DMS114 treated with DMSO at 0.1 percent for 48 hours (cell line): ENCODE results near the gene TEX264.

Experiments
- DNase-seq: peaks from one replicate; lab custom pipeline; 2025; ENCODE audit not compliant: unreplicated experiment; lab: John Stamatoyannopoulos, UW

Gene TEX264

DNA sequence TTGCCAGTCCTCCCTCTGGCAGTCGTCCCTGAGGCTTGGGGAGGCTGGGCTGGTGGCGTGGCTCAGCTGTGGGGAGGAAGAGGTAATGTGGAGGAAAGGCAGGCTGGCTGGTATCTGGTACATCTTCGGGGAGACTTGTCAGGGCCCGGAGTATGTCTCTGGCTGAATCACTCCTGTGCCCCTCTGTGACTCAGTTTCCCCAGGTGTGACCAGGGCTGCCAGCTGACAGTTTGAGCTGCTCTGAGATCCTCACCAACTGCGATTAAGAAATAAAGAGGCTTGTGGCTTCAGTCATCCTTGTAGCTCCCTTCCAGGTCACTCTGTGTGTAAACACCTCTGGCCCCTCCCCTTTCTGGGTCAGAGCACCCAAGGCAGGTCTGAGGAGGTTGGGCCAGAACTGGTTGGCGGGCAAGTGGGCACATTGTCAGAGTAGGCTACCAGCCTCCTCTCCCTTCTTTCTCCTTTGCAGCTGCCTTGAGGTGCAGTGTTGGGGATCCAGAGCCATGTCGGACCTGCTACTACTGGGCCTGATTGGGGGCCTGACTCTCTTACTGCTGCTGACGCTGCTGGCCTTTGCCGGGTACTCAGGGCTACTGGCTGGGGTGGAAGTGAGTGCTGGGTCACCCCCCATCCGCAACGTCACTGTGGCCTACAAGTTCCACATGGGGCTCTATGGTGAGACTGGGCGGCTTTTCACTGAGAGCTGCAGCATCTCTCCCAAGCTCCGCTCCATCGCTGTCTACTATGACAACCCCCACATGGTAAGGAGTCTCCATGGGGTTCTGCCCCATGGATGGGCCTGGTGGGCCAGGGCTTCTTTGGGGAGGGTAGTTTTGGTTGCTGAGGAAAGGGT lies 3.0 kb downstream of the TEX264 start:
- no peak for DNase-seq

DNA sequence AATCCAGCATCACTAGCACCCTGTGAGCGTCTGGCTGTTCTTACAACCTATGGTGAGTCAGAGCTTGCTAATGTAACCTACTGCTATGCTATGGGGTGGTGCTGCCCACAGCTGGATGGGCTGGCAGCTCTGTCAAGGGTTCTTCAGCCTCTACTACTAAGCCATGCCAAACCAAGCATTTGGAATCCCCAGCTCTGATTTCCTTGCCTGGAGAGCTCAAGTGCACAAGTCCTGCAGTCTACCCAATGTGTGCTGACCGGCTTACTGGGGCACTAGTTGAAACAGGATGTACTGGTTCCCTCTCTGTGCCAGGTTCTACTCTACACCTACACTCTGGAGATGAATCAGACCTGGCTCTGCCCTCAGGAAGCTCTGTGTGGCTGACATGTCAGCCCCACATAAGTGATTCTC lies 4.2 kb downstream of the TEX264 start:
- DNase-seq, result no peak

DNA sequence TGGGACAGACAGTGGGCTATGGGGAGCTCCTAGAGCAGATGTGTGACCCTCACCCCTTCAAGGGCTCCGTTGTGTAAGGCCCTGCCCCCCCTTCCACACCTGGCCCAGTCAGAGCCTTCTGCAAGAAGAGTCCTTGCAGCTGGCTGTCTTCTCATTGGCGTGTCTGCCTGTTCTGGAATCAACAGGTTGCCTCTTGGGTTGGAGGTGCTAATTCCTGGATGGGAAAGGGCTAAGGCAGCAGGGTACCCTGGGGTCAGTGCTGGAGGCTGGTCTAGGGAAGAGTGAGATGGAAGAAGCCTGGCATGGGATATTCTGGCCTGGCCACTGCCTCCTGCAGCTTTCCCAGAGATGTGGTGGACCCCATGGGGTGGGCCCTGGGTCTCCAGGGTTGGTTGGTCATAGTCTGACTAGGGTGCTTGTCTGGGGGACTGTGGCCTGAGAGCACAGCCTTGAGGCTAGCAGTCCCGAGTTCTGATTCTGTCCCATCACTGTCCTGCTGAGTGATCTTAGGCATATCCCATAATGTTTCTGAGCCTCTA lies 5.1 kb downstream of the TEX264 start:
- DNase-seq, result no peak

DNA sequence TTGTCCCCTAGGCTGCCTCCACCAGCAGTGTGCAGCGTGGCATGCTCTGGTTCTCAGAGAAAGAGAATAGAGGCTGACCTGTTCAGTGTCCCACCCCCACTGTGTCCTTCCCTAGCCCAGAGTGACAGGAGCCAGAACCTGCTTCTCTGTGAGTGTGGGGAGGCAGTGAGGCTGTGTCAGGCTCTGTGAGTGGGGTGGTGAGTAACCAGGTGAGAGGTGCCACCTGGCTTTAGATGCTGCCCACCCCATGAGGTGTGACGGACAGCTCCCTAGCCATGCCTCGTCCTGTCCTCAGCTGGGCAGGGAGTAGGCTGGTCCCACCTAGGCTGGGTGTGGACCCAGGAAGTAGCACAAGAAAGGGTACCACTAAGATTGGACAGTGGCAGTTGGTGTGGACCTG lies 6.3 kb downstream of the TEX264 start:
- no peak for DNase-seq

DNA sequence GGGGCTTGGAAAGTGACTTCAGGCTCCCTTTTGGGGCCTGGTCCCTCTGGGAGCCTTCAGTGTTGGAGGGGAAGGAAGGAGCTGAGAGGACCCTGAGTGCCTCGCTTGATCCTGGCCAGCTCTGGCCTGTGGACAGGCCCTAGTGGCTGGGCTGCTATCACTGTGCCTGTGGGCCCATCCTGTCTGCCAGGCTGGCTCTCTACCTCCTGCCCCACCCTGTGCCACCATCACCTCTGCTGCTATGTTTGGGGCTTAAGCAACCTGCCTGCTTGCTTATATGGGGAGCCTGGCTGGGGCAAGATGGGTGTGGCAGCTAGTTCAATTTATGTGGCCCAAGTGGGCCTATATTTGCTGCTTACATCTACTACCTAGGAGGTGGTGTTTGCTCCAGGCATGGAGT lies 7.1 kb downstream of the TEX264 start:
- no peak for DNase-seq

DNA sequence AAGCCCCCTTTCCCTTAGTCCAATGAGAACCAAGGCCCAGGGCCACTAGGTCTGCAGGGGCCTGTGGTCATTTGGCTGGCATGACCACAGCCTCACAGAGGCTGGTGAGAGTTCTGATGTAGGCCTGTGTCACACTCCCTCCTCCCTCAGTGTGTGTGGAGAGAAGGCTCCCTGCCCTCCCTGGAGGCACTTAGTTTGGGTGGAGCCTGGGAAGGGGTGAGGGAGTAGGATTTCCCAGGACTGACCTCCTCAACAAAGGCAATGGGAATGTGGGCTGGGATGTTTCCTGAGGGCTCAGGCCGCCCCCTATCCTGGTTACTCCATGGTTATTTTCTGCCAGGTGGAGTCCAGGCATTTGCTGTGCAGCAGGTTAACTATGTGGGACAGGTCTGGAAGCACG lies 7.6 kb downstream of the TEX264 start:
- no peak for DNase-seq

DNA sequence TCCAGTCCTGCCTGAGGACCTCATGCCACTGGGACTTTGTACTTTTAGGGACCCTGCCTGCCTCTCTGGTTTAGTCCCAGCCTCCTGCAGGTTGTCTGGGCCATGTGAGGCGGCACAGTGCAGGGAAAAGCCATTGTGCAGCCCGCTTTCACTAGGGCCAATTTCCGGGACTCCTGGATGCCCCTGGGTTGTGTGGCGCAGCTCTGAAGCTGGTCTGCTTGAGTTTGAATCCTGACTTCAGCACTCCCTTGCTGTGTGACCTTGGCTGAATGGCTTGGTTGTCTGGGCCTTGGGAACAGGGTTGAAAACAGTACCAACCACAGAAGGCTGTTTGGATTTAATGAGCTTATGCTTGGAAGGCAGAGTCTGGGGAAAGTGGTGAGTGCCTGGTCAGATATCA lies 8.3 kb downstream of the TEX264 start:
- no peak for DNase-seq

DNA sequence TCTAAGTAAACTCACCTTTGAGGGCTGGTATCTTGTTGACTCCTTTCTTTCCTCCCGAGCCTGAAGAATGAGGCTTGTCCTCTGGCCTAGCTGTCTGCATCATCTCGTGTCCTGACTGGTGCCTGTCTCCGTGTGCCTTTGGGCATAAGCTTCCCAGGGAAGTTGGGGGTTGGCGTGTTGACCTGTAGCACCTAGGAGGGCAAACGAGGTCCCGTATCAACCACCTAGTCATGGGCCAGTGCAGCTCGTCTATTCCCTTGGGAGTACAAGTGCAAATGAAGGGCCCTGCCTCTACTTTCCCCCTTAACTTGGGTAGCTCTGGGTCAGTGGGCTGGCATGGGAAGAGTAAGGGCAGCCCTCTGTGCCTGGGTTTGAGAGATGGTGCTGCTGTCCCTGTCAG lies 8.7 kb downstream of the TEX264 start:
- DNase-seq, result no peak

DNA sequence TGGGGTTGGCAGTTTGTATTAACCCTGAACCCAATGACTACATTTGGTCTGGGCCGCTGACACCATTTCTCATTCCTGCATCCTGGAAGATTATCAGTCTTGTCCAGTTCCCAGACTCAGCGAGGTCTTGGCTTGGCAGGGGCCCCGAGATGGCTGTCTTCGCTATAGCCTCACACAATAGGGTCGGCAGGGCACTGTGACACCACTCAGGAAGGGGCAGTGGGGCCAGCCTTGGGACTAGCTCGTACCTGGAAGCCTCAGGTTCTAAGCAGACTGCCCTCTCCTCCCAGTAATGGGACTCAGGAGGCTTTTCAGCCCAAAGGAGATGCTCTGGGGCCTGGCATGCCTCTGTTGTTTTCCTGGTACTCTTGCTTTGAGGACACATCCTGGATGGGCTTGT lies 9.1 kb downstream of the TEX264 start:
- no peak for DNase-seq

DNA sequence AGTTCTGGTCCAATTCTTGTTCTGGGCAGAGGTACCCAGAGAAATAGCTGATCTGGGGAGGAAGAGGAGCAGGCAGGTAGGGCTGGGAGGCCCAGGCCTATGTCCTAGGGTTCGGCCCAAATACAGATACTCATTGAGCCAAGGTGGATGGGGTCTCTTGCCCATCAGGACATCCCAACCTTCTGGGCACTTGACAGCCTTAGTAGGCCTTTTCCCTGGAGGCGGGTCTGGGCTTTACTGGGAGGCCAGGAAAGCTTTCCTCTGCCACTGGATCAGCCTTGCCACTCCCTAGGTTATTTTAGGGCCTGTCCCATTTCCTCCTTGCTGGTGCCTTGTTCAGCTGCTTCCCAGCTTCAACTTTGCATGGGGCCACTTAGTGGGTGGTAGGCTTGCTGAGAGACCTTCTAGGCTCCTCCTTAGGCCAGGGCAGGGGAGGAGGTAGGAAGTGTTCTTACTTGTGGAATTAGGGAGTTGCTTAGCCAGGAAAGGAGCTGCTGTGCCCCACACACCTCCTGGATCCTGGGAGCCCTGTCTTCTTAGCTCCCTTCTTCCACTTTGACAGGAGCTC lies 9.7 kb downstream of the TEX264 start:
- no peak for DNase-seq

DNA sequence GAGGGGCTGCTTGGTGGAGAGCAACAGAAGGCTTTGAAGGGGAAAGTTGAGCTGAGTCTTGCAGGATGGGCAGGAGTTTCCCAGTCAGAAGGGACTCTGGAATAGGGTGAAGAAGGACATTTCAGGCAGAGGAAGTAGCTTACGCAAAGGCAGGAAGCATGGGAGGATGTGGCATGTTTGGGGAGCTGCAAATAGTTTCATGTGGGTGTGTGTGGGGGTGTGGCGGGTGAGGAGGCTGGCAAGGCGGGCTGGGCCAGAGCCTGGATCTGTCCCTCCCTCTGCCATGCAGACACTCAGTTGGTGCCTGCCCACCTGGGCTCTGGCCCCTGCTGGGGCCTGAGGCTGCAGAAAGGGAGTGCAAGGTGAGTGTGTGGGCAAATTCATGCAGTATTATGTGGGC lies 10.4 kb downstream of the TEX264 start:
- DNase-seq, result no peak

DNA sequence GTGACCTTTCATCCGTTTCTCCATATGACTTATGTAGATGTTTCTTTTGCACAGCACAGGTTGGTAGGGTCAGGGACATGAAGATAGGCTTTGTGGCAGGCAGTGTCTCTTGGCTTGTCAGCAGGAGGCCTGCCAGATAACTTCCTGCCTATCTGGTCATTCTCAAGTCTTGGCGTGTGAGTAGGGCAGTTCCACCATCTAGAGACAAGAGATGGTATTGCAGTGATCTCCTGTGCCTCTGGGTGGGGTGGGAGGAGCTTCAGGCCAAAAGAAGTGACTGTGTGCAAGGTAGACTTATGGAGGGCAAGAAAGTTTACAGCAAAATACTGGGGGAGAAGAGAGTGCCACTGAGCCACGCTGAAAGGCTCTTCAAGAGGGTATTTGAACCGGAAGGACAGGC lies 11.0 kb downstream of the TEX264 start:
- DNase-seq, result peak; percentile 68

DNA sequence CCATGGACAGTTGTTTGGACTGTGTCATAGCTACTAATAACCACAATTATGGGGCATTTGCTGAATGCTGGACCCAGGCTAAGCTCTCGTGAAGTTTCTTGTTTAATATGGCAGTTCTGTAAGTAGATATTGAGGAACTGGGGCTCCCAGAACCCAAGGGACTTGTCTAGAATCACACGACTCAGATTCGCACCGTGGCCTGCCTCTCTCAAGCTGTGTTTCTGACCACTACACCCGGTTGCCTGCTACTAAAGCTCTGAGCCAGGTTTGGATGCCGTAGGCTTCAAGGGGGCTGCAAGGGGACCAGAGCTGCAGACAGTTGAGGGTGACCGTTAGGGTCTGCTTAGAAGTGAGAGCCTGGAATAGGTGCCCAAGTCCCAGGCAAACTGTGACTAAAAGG lies 11.5 kb downstream of the TEX264 start:
- no peak for DNase-seq

DNA sequence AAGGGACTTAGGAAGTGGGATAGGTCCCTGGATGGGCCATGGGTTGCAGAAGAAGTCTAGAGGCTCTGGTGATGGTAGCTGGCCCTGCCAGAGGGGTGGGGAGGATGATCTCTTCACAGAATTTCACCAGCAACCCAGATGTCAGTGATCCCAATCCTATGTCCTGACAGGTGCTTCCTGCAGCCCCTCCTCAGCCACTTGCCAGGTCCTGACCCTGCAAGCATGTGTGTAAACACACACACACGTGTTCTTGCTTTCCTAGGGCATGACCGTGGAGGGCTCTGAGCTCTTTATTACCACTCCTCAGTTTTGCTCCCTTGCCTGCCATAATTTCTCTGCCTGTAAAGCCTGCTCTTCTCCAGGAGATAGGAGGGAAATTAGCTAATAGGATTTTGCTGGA lies 12.5 kb downstream of the TEX264 start:
- no peak for DNase-seq

DNA sequence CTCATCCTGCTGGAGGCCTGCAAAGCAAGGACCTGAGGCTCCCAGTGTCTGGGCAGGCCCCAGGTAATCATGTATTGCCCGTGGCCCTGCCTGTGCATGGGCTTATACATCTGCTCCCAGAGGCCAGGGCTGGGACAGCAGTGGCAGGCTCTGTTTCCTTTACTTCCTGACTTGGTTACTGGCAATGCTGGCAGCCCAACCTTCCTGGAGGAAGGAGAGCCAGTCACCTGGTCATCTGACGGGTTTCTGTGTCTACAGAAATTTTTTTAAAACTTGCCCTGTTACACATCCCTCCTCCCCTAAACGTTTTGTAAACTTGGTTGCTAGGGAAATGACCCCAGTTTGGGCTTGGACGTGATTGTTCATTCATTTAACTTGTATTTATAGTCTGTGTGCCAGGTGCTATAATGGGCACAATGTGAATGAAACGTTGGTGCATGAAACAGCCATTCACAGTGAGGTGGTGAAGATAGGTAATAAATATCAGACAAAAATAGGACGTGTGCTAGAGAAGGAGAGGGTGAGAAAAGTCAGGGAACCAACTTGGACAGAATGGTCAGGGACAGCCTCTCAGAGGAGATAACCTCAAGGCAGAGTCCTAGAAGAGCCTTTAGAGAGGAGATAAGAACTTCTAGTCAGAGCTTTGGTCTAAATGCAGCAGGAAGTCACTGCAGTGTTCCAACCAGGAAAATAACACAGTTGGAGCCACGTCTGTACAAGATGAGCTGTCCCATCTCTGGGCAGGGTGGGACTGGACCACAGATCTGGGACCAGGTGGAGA lies 14.1 kb downstream of the TEX264 start:
- no peak for DNase-seq

DNA sequence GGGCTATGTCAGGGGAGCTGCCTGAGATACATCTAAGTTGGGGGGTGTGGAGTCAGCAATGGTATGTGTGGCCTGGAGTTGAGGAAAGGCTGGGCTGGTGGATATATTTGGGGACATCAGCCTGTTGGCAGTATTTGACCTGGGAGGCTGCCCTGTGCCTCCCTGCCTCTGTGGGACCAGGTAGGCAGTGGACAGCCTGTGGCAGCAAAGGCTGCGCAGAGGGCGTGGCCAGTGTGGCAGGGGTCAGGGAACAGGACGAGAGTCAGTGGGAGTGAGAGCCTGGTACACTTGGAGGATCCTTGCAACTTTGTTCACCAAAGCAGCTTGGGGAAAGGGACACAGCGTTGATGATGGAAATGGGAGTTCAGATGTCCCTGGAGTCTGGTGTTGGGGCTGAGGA lies 15.0 kb downstream of the TEX264 start:
- DNase-seq, result no peak

DNA sequence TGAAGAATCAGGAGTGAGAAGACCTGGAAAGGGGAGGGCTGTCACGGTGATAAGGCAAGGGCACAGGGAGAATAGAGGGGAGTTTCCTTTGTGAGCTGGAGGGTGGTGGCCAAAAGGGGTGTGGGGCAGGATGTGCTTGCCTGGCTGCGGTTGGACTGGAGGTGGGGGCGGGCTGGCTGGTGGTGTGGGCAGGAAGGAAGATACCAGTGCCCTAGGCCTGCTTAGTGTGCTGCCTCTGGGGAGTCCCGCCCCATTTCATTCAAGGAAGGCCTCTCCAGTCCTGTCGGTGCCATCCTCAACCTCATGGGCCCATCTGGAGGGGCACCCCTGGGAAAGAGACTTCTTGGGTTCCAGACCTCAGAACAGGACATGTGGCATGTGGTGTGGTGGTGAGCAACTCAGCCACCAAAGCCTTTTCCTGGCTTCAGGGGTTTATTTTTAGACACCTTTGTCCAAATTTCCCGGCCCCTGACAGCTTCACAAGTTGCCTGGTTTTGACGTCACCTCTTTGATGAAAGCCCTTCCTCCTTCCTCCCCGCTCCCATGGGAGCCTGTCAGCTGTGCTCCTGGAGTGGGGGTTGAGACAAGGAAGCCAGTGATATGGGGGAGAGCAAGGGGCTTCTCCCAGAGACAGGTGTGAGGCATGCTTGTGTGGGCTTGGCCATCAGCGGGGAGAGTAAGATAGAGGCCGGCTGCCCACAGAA lies 15.6 kb downstream of the TEX264 start:
- DNase-seq, result no peak

DNA sequence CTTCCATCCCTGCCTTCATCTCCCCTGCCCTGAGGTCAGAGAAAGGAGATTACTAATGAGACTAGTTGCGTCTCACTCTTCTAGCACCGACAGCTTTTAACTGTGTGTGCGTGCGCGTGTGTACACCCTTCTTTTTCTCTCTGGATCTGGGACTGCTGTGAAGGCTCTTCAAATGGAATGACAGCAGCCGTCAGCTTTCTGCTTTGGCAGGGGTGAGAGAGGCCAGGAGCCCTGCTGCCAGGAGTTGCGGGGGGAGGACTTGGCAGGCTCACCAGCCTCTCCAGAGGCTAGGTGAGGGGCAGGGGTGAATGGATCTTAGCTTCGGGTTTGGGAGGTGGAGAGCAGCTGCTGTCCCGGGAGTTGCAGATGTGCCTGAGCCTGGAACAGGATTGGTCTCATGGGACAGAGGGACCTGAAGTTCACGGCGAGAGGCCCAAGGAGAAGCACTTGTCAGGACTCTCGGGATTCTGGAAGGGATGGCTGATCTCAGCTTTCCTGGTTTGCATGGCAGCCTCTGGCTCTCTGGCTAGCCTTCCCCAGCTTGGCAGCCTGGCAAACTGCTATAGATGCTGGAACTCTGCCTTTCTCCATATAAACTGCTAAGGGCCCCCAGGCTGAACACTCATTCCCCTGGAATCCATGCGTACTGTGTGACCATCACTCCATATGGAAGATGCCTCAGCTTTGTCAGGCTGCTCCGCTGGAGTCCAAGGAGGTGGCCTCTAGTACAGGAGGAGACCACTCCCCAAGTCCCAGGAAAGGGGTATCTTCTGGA lies 16.6 kb downstream of the TEX264 start:
- no peak for DNase-seq

DNA sequence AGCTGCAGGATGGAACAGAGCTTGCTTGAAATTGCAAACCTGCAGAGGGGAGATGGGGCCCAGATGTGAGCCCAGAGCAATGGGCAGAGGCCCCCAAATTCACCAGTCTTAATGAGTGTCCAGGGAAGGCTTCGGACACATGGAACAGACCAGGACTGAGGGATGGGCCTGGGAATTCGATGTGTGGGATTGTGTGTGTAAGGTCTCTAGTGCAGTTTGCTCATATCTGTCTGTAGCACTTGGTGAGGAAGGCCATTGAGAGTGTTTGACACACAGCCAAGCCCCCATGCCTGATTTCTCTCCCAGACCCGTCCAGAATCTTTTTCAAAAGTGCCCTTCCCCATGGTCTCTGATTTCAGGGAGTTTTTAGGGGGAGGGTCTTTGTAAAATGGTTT lies 17.2 kb downstream of the TEX264 start:
- DNase-seq, result no peak

DNA sequence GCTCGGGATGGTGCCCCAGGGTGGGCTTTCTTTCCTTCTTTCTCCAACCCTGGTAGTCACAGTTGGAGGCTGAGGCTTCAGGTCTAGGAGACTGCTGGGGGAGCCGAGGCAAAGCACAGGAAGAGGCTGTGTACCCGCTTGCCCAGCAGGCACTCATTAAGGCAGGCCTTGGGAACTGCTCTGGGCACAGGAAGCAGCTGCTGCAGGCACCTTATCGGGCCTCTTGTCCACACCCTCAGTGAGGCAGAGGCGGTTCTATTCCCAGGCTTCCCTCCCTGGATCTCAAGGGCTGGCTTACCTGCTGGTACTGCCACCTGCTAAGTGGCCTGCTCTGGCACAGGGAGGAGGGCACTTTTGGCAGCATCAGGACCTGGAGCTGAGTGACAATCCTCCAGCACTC lies 20.0 kb downstream of the TEX264 start:
- DNase-seq, result no peak

DNA sequence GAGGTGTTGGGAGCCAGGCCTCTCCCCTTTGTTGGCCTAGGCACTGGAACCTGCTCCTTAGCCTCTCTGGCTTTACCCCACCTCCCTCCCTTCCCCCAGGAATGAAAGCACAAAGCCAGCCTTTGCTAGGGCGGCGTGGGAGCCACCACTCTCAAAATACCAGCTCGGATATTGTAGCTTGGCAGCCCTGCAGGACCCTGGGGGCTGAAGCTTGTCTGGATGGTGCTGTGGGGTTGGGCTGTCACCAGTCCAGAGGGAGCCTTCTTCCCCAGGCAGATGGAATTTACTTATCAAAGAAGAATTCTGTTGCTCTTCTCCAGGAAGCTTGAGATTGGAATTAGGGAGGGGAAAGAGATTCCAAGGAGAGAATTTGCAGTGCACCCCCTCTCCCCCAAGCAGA lies 20.9 kb downstream of the TEX264 start:
- no peak for DNase-seq
